B cell (primary cell): ENCODE measurements around the gene ABCA4. TPM values are rescaled to one million over a fixed set of nuclear protein-coding genes. Genes with fewer than 3 reads are reported as not detected.

Experiments
- ATAC-seq: fragments of 200-7000 bp; cut with Tn5 transposase; one replicate; pipeline ENCODE4 v1.10.0; 2021; ENCODE audit warnings: low read depth, mild to moderate bottlenecking, moderate number of reproducible peaks, moderate library complexity
- CTCF ChIA-PET: fragments of 350-600 bp; sonication (Branson Sonifier 250); formaldehyde crosslinking; loops from one replicate; lab custom pipeline; 2021; ENCODE audit warnings: antibody characterized with exemption, inconsistent platforms; lab: Charles Lee
- POLR2A ChIA-PET: fragments of 350-600 bp; sonication (Branson Sonifier 250); formaldehyde crosslinking; loops from one replicate; lab custom pipeline; 2021; ENCODE audit warnings: antibody characterized with exemption; lab: Charles Lee
- DNase-seq: peaks from one replicate; pipeline ENCODE4 v3.0.0; 2013
- H2AFZ ChIP-seq: 2 replicates; pipeline ENCODE4 v1.6.1; 2012; ENCODE audit warnings: mild to moderate bottlenecking, low read depth, low read length; ENCODE audit not compliant: insufficient read depth, poor library complexity, severe bottlenecking
- H3K27ac ChIP-seq, 2 donors: 1 replicate in 1 of 2; 2 replicates in 1 of 2; pipeline ENCODE4 v1.5.1; 2012 to 2013; ENCODE audit warnings: low read length in 2 of 2, mild to moderate bottlenecking in 2 of 2, moderate library complexity in 1 of 2
- H3K27me3 ChIP-seq, 4 experiments: fragments of 200-600 bp in 1 of 4; sonication (generic) in 1 of 4; replicated peaks in 1 of 4; 1 replicate in 2 of 4; 2 replicates in 2 of 4; pipeline versions ENCODE4 v1.6.1 to v1.7.0; 2013 to 2016; ENCODE audit warnings: low read length in 3 of 4, mild to moderate bottlenecking in 2 of 4, mixed read lengths in 1 of 4, moderate library complexity in 1 of 4; ENCODE audit not compliant: insufficient read depth in 4 of 4, control insufficient read depth in 3 of 4; ENCODE audit errors: control extremely low read depth in 1 of 4
- H3K36me3 ChIP-seq, 2 experiments: replicated peaks in 1 of 2; 1 replicate in 1 of 2; 2 replicates in 1 of 2; pipeline versions ENCODE4 v1.6.1 to v1.7.1; 2013; ENCODE audit warnings: low read length in 1 of 2; ENCODE audit not compliant: insufficient read depth in 2 of 2, control insufficient read depth in 1 of 2; ENCODE audit errors: control extremely low read depth in 1 of 2, extremely low read depth in 1 of 2
- H3K4me1 ChIP-seq, 2 donors: fragments of 200-600 bp in 1 of 2; sonication (generic) in 1 of 2; 1 replicate in 1 of 2; 2 replicates in 1 of 2; pipeline versions ENCODE4 v1.5.1 to v1.6.1; 2013 to 2017; ENCODE audit warnings: low read length in 2 of 2; ENCODE audit not compliant: control insufficient read depth in 2 of 2, insufficient read depth in 2 of 2
- H3K4me2 ChIP-seq: replicated peaks from 2 replicates; pipeline ENCODE3; 2012; ENCODE audit warnings: mild to moderate bottlenecking, low read depth, low read length; ENCODE audit not compliant: poor library complexity, severe bottlenecking
- H3K4me3 ChIP-seq, 5 experiments: fragments of 200-600 bp in 1 of 5; sonication (generic) in 1 of 5; 1 replicate in 3 of 5; 2 replicates in 2 of 5; pipeline versions ENCODE4 v1.5.1 to v1.7.0; 2011 to 2016; ENCODE audit warnings: low read length in 4 of 5, mild to moderate bottlenecking in 4 of 5, low read depth in 2 of 5, control low read depth in 1 of 5, moderate library complexity in 1 of 5; ENCODE audit not compliant: insufficient read depth in 1 of 5; ENCODE audit errors: control extremely low read depth in 1 of 5, extremely low read depth in 1 of 5
- H3K79me2 ChIP-seq: fragments of 200-600 bp; sonication (generic); one replicate; pipeline ENCODE4 v1.6.0; 2016; ENCODE audit warnings: low read length; ENCODE audit not compliant: control insufficient read depth, insufficient read depth
- H3K9ac ChIP-seq: fragments of 200-600 bp; sonication (generic); 2 replicates; pipeline ENCODE4 v1.6.1; 2017; ENCODE audit warnings: mild to moderate bottlenecking, low read length, moderate library complexity
- H3K9me3 ChIP-seq, 3 donors: one replicate each; pipeline versions ENCODE4 v1.6.1 to v1.7.1; 2013; ENCODE audit warnings: low read length in 2 of 3; ENCODE audit not compliant: control insufficient read depth in 2 of 3, insufficient read depth in 1 of 3; ENCODE audit errors: control extremely low read depth in 1 of 3
- H4K20me1 ChIP-seq: 2 replicates; pipeline ENCODE4 v1.6.0; 2012; ENCODE audit warnings: mild to moderate bottlenecking, low read length; ENCODE audit not compliant: insufficient read depth, control insufficient read depth, poor library complexity, severe bottlenecking
- H3K27ac Mint-ChIP-seq: one replicate; pipeline ENCODE4 v1.8.0; 2021; ENCODE audit warnings: mixed read lengths
- H3K27me3 Mint-ChIP-seq: one replicate; pipeline ENCODE4 v1.8.0; 2021; ENCODE audit warnings: mixed read lengths
- H3K4me1 Mint-ChIP-seq: one replicate; pipeline ENCODE4 v1.8.0; 2021; ENCODE audit warnings: mixed read lengths
- H3K4me3 Mint-ChIP-seq: one replicate; pipeline ENCODE4 v1.8.0; 2021; ENCODE audit warnings: mixed read lengths
- H3K9me3 Mint-ChIP-seq: one replicate; pipeline ENCODE4 v1.8.0; 2022; ENCODE audit warnings: mixed read lengths; ENCODE audit not compliant: insufficient read depth
- CTCF ChIP-seq: fragments of 200-600 bp; IDR thresholded peaks from one replicate; pipeline ENCODE4 v1.8.0; 2022; ENCODE audit warnings: antibody characterized with exemption, mild to moderate bottlenecking
- EZH2 ChIP-seq: IDR thresholded peaks from 2 replicates; pipeline ENCODE4 v1.6.1; 2012; ENCODE audit warnings: borderline replicate concordance, low read depth, mild to moderate bottlenecking, moderate library complexity, low read length; ENCODE audit not compliant: insufficient read depth, poor library complexity, severe bottlenecking
- WGBS: methylation state at CpG from one replicate; pipeline ENCODE4 v1.1.5; 2013; ENCODE audit warnings: missing lambda C conversion rate; ENCODE audit not compliant: insufficient coverage; 5-methylcytosine and 5-hydroxymethylcytosine counted together
- intact Hi-C: fragments of 100-400 bp; cut with micrococcal nuclease; formaldehyde crosslinking; loops from one replicate; pipeline ENCODE4 v1.10.0; 2022
- polyA plus RNA-seq: library from polyadenylated mRNA; depleted of rRNA; stranded (reverse); fragments of >200 nt; gene quantifications from 2 replicates; pipeline ENCODE4 v1.2.3, GENCODE V29; 2012
- total RNA-seq, 2 donors: library from RNA; stranded (reverse); fragments of 120-200 nt in 1 of 2; gene quantifications; 1 replicate in 1 of 2; 2 replicates in 1 of 2; pipeline versions ENCODE4 v1.2.3 to v1.2.4, GENCODE V29; 2013 to 2022

Gene ABCA4
- total and polyA plus RNA-seq, 2 donors (not counting 1 experiment from before 2014, with no cell fraction given): not detected

GRCh38 chr1:94156096-94156625 is 35.2 kb upstream of the ABCA4 start:
- Histone ChIP-seq H3K4me3 (no peak overlapping the region), H3K9ac (no peak overlapping the region), H3K9me3 (no peaks in the 10 kb centered on the region), H4K20me1 (no peaks in the 10 kb centered on the region), H3K4me2 (no peak overlapping the region), H3K27ac (no peak overlapping the region), H3K36me3 (no peaks in the 10 kb centered on the region), H3K27me3 (peaks cover 0 to 4% (median 1%) of the 10 kb centered on the region in 4 experiments), H2AFZ (no peak overlapping the region), H3K79me2 (no peaks in the 10 kb centered on the region), H3K4me1 (no peaks in the 10 kb centered on the region)
- intact Hi-C loops: no loop called here
- ChIA-PET POLR2A (no interaction called here), CTCF (no interaction called here)
- H3K4me1 Mint-ChIP-seq: no peaks in the 10 kb centered on the region
- TF ChIP-seq CTCF: no peak
- TF ChIP-seq EZH2: no peak
- no peak for DNase-seq
- no peak for ATAC-seq
- H3K9me3 Mint-ChIP-seq: no peaks in the 10 kb centered on the region
- H3K27me3 Mint-ChIP-seq: peaks cover 4% of the 10 kb centered on the region
- no peak overlapping the region for H3K27ac Mint-ChIP-seq
- WGBS: no CpG with 5 or more reads among the region's 1 CpG
- no peak overlapping the region for H3K4me3 Mint-ChIP-seq

GRCh38 chr1:94154989-94155388 is 34.0 kb upstream of the ABCA4 start:
- intact Hi-C loops: no loop called here
- H3K4me1 ChIP-seq: no peaks in the 10 kb centered on the region
- no peaks in the 10 kb centered on the region for H3K27me3 ChIP-seq
- POLR2A ChIA-PET: no interaction called here
- WGBS: 100% methylated on average over 1 of the region's 1 CpG
- H3K4me2 ChIP-seq: no peak overlapping the region
- H3K36me3 ChIP-seq: no peaks in the 10 kb centered on the region
- CTCF ChIA-PET: no interaction called here
- H3K9ac ChIP-seq: no peak overlapping the region
- H3K27ac ChIP-seq: no peak overlapping the region
- H3K9me3 Mint-ChIP-seq: no peaks in the 10 kb centered on the region
- H4K20me1 ChIP-seq: no peaks in the 10 kb centered on the region
- no peaks in the 10 kb centered on the region for H3K79me2 ChIP-seq
- no peaks in the 10 kb centered on the region for H3K27me3 Mint-ChIP-seq
- no peaks in the 10 kb centered on the region for H3K9me3 ChIP-seq
- no peaks in the 10 kb centered on the region for H3K4me1 Mint-ChIP-seq
- no peak for DNase-seq
- no peak overlapping the region for H2AFZ ChIP-seq
- no peak overlapping the region for H3K27ac Mint-ChIP-seq
- no peak overlapping the region for H3K4me3 ChIP-seq
- TF ChIP-seq CTCF: no peak
- TF ChIP-seq EZH2: no peak
- H3K4me3 Mint-ChIP-seq: no peak overlapping the region
- ATAC-seq: no peak
